ENCODE measurements around the gene DDR1. TPM values are rescaled to one million over a fixed set of nuclear protein-coding genes. Genes with fewer than 3 reads are reported as not detected.

DDR1 gene
- polyA plus RNA-seq, 1 donor (not counting 4 experiments of a cell fraction or from before 2014, with no cell fraction given), result 104 TPM

GRCh38 chr6:30861257-30862048 lies 22.9 kb upstream of the DDR1 start:
- Histone ChIP-seq H2AFZ (ENCODE audit: control insufficient read depth, low read length) (no peak overlapping the region), H3K9me1 (ENCODE audit: control insufficient read depth, extremely low read depth, insufficient read depth, low read length) (no peaks in the 10 kb centered on the region), H3K27me3 (ENCODE audit: control insufficient read depth, extremely low read depth, insufficient read depth, low read length) (no peaks in the 10 kb centered on the region), H3K4me1 (ENCODE audit: control insufficient read depth, extremely low read depth, insufficient read depth, low read length) (no peaks in the 10 kb centered on the region), H3K36me3 (ENCODE audit: control insufficient read depth in 2 of 2, extremely low read depth in 1 of 2, insufficient read depth in 2 of 2, low read length in 2 of 2) (no peaks in the 10 kb centered on the region), H3K9me3 (ENCODE audit: control insufficient read depth, low read depth, low read length) (no peaks in the 10 kb centered on the region), H3K4me3 (ENCODE audit: control insufficient read depth in 2 of 3, extremely low read depth in 1 of 3, insufficient read depth in 2 of 3, low read depth in 1 of 3, low read length in 3 of 3) (no peak overlapping the region), H3K79me2 (ENCODE audit: control insufficient read depth, insufficient read depth, low read length) (no peaks in the 10 kb centered on the region), H3K9ac (ENCODE audit: control insufficient read depth, extremely low read depth, insufficient read depth, low read length) (no peak overlapping the region), H3K27ac (ENCODE audit: control insufficient read depth, insufficient read depth, low read length) (no peak overlapping the region), H4K20me1 (ENCODE audit: control insufficient read depth, extremely low read depth, insufficient read depth, low read length) (no peaks in the 10 kb centered on the region), H3K4me2 (ENCODE audit: control insufficient read depth, extremely low read depth, insufficient read depth, low read depth, low read length) (no peak overlapping the region)
- DNase-seq (ENCODE audit: low read depth, low spot score) (no peak), FAIRE-seq (no peak)
- no peak for TF ChIP-seq EZH2 (IDR thresholded peaks at IDR 0.05; ENCODE audit: low read length)
- TF ChIP-seq CTCF (optimal IDR thresholded peaks at IDR 0.05 in 1 of 3, IDR thresholded peaks at IDR 0.05 in 1 of 3, conservative IDR thresholded peaks at IDR 0.05 in 1 of 3; ENCODE audit: extremely low read depth in 1 of 3, insufficient read depth in 2 of 3, low read length in 3 of 3), result no peak
- dilution Hi-C loops (cut with MboI; ENCODE audit: extremely low pct_ligation_motif_present, low sequenced_read_pairs), result no loop called here

- H3K4me1 ChIP-seq (ENCODE audit: control insufficient read depth, extremely low read depth, insufficient read depth, low read length), result no peaks in the 10 kb centered on the region
- no peaks in the 10 kb centered on the region for H3K9me3 ChIP-seq (ENCODE audit: control insufficient read depth, low read depth, low read length)
- H4K20me1 ChIP-seq (ENCODE audit: control insufficient read depth, extremely low read depth, insufficient read depth, low read length), result no peaks in the 10 kb centered on the region
- H3K27ac ChIP-seq (ENCODE audit: control insufficient read depth, insufficient read depth, low read length), result no peak overlapping the region
- H3K4me3 ChIP-seq (ENCODE audit: control insufficient read depth in 2 of 3, extremely low read depth in 1 of 3, insufficient read depth in 2 of 3, low read depth in 1 of 3, low read length in 3 of 3), result no peak overlapping the region
- no peak for FAIRE-seq
- H3K9ac ChIP-seq (ENCODE audit: control insufficient read depth, extremely low read depth, insufficient read depth, low read length), result no peak overlapping the region
- TF ChIP-seq CTCF (optimal IDR thresholded peaks at IDR 0.05 in 1 of 3, IDR thresholded peaks at IDR 0.05 in 1 of 3, conservative IDR thresholded peaks at IDR 0.05 in 1 of 3; ENCODE audit: extremely low read depth in 1 of 3, insufficient read depth in 2 of 3, low read length in 3 of 3), result no peak
- no peak for TF ChIP-seq EZH2 (IDR thresholded peaks at IDR 0.05; ENCODE audit: low read length)
- H3K27me3 ChIP-seq (ENCODE audit: control insufficient read depth, extremely low read depth, insufficient read depth, low read length), result no peaks in the 10 kb centered on the region
- dilution Hi-C loops (cut with MboI; ENCODE audit: extremely low pct_ligation_motif_present, low sequenced_read_pairs), result no loop called here
- no peaks in the 10 kb centered on the region for H3K36me3 ChIP-seq (ENCODE audit: control insufficient read depth in 2 of 2, extremely low read depth in 1 of 2, insufficient read depth in 2 of 2, low read length in 2 of 2)
- H2AFZ ChIP-seq (ENCODE audit: control insufficient read depth, low read length), result no peak overlapping the region
- H3K4me2 ChIP-seq (ENCODE audit: control insufficient read depth, extremely low read depth, insufficient read depth, low read depth, low read length), result no peak overlapping the region
- no peaks in the 10 kb centered on the region for H3K9me1 ChIP-seq (ENCODE audit: control insufficient read depth, extremely low read depth, insufficient read depth, low read length)
- no peaks in the 10 kb centered on the region for H3K79me2 ChIP-seq (ENCODE audit: control insufficient read depth, insufficient read depth, low read length)
- no peak for DNase-seq (ENCODE audit: low read depth, low spot score)
Observed at GRCh38 chr6:30862156-30862875, 22.0 kb upstream of the DDR1 start.
